Measurements from ENCODE around the gene PRRX2. TPM values are rescaled to one million over a fixed set of nuclear protein-coding genes. Genes with fewer than 3 reads are reported as not detected.

Gene PRRX2
- total and polyA plus RNA-seq, 12 donors: 0.21 to 3.0 (median 0.45) TPM

GRCh38 chr9:129676287-129676686 lies 10.8 kb downstream of the PRRX2 start:
- no peaks in the 10 kb centered on the region for H3K36me3 ChIP-seq
- no peaks in the 10 kb centered on the region for H3K9me3 ChIP-seq
- no peak for TF ChIP-seq CTCF (IDR thresholded peaks at IDR 0.05)
- no peak for DNase-seq
- peaks cover 0 to 29% (median 13%) of the 10 kb centered on the region in 7 donors for H3K27me3 ChIP-seq
- WGBS, 2 donors: 82 to 85% methylated on average over 4 of the region's 4 CpGs
- H3K4me1 ChIP-seq: peaks cover 0 to 3% (median 0%) of the 10 kb centered on the region in 9 donors
- ATAC-seq: no peak
- no peak overlapping the region for H3K4me3 ChIP-seq
- no peak overlapping the region for H3K27ac ChIP-seq
- intact Hi-C loops (cut with DNase I): no loop called here

DNA sequence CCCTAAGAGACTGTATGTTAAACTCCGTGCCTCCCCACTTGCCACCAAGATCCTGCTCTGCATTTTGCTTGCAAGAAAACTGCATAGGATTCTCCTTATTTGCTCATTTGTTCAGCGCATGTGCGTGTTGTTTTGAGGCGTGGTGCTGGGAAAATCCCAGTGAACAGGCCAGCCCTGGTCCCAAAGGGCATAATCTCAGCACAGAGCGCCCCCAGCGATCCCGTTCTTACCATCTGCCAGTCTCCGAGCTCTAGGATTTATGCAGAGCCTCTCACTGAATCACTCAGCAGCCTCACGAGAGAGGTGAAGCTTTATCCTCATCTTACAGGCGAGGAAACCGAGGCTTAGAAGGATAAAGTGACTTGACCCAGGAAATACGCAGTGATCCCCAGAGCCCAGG lies 11.5 kb downstream of the PRRX2 start:
- H3K27ac ChIP-seq: peak overlapping the region in 2 of 10 donors; percentile 22 to 37
- no peak for DNase-seq
- peaks cover 0 to 3% (median 0%) of the 10 kb centered on the region in 9 donors for H3K4me1 ChIP-seq
- peaks cover 0 to 34% (median 13%) of the 10 kb centered on the region in 7 donors for H3K27me3 ChIP-seq
- TF ChIP-seq CTCF (IDR thresholded peaks at IDR 0.05): no peak
- no peaks in the 10 kb centered on the region for H3K9me3 ChIP-seq
- H3K36me3 ChIP-seq: no peaks in the 10 kb centered on the region
- peak in 7 of 8 donors; percentile 18 to 72 (median 41) for ATAC-seq
- 54 to 63% methylated on average over 12 of the region's 12 CpGs for WGBS, 2 donors
- no peak overlapping the region for H3K4me3 ChIP-seq
- intact Hi-C loops (cut with DNase I): no loop called here

GRCh38 chr9:129677456-129677855 lies 12.0 kb downstream of the PRRX2 start:
- peak overlapping the region in 2 of 10 donors; percentile 22 to 37 for H3K27ac ChIP-seq
- no peaks in the 10 kb centered on the region for H3K9me3 ChIP-seq
- peak in 5 of 8 donors; percentile 19 to 77 (median 48) for ATAC-seq
- DNase-seq: no peak
- no peak overlapping the region for H3K4me3 ChIP-seq
- H3K36me3 ChIP-seq: no peaks in the 10 kb centered on the region
- peaks cover 0 to 3% (median 0%) of the 10 kb centered on the region in 9 donors for H3K4me1 ChIP-seq
- intact Hi-C loops (cut with DNase I): no loop called here
- H3K27me3 ChIP-seq: peaks cover 0 to 38% (median 17%) of the 10 kb centered on the region in 7 donors
- 44 to 46% methylated on average over 9 of the region's 9 CpGs for WGBS, 2 donors
- TF ChIP-seq CTCF (IDR thresholded peaks at IDR 0.05): no peak

- Histone ChIP-seq H3K9me3 (no peaks in the 10 kb centered on the region), H3K27me3 (peaks cover 0 to 41% (median 26%) of the 10 kb centered on the region in 7 donors), H3K36me3 (no peaks in the 10 kb centered on the region), H3K4me1 (peaks cover 0 to 3% (median 0%) of the 10 kb centered on the region in 9 donors), H3K27ac (no peak overlapping the region), H3K4me3 (no peak overlapping the region)
- DNase-seq: no peak
- no peak for TF ChIP-seq CTCF (IDR thresholded peaks at IDR 0.05)
- WGBS, 2 donors: 81 to 82% methylated on average over 9 of the region's 9 CpGs
- intact Hi-C loops (cut with DNase I): no loop called here
- ATAC-seq: no peak
Observed at GRCh38 chr9:129678844-129679243, 13.4 kb downstream of the PRRX2 start.
